ENCODE results near the gene MAPT.

The MAPT gene

DNA sequence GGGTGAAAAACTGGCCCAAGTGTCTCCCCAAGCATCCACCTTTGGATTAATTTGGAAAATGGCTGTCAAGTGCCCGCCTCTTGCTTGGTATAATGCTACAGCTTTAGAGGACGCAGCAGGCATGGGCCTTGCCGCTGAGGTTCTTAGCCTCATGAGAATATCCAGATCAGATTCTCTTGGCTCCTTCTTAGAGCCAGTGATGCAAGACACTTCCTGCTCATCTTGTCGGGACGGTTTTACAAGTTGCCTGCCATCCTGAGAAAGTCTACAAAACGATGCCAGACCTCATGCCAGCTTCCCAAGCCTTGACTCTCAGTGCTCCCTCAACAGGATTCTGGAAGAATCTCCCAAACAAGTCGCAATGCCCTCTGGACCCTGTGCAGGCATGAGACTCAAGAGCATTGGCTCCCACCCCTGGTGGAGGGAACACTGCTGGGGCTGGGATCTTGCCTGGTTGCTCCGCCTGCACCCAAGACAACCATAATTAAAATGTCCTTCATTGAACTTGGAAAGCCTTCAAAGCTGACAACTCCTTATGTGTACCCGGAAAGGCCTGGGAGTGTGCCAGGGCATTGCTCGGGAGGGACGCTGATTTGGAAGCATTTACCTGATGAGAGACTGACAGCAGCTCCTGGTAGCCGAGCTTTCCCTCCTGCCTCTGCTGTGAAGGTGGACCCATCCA, 78.9 kb downstream of the MAPT start:
- no peak for DNase-seq (ENCODE audit: low read depth)

DNA sequence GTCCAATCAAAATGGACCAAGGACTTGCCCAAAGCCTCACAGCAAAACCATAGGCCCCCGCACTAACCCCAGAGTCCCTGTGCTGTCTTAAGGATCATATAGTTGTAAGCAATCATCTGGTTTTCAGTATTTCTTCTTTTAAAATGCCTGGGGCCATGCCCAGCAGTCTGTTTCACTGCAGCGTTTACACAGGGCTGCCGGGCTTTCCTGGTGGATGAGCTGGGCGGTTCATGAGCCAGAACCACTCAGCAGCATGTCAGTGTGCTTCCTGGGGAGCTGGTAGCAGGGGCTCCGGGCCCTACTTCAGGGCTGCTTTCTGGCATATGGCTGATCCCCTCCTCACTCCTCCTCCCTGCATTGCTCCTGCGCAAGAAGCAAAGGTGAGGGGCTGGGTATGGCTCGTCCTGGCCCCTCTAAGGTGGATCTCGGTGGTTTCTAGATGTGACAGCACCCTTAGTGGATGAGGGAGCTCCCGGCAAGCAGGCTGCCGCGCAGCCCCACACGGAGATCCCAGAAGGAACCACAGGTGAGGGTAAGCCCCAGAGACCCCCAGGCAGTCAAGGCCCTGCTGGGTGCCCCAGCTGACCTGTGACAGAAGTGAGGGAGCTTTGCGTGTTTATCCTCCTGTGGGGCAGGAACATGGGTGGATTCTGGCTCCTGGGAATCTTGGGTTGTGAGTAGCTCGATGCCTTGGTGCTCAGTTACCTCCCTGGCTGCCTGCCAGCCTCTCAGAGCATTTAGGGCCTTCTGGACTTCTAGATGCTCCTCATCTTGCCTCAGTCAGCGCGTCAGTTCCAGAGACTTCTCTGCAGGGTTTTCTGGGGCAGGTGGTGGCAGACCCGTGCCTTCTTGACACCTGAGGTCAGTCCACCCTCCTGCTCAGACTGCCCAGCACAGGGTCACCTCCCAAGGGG, 79.8 kb downstream of the MAPT start:
- no peak for DNase-seq (ENCODE audit: low read depth)

DNA sequence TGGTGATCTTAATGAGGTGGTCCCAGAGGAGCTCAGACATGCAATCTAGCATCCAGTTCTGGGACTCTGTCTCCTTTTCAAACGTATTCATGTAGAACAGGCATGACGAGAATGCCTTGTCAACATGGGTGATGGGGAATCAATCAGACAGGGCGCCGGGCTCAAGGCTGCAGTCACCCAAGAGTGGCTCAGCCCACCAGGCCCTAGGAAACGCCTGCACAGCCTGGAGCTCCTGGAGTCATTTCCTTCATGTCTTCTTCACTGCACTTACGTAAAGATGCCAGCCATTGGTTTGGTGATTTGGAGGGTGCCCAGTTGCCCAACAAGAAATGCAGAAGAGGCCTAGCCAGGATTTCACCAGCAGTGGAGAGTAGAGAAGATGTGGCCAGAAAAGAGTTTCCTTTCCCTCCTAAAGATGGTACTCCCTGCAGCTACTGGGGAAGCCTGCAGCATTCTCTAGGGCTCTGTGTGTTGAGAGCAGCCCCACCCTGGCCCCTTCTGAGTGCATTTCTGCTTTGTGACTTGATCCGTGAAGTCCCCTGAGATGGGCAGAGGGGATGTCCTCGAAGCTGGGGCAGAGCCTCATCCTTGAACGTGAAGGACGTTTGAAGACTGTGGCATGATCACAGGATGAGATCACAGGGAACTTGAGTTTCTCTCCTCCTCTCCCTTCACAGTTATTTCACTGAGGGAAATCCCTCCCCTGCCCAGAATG, 80.7 kb downstream of the MAPT start:
- DNase-seq (ENCODE audit: low read depth) = no peak

DNA sequence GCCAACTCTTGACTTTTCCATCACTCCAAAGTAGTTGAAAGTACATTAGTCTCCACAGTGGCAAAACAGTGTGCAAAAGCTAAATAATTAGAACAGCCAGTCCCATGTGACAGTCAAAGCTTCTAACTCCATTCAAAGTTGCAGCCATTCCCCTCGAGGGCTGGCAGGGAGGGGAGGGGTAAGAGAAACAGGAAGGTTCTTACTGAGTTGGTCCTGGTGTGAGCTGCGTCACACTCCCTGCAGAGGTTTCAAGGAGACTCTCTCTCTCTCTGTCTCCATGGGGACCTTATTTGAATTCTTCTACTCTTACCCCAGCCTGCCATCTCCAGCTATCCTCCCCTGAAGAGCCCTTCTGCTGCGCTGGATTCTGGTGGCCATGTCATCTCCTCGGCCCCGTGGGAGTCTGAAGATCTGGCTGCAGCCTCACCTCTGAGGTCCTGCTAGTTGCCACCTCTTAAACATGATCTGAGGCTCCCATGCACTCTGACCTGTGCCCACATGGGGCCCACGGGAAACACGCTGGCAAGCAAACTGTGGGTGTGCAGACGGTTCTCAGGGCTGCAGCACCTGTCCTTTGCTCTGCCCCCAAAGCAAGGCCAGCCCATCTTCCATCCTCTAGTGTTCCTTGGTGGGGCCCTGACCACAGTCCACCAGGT, 81.4 kb downstream of the MAPT start:
- DNase-seq (ENCODE audit: low read depth) = no peak

DNA sequence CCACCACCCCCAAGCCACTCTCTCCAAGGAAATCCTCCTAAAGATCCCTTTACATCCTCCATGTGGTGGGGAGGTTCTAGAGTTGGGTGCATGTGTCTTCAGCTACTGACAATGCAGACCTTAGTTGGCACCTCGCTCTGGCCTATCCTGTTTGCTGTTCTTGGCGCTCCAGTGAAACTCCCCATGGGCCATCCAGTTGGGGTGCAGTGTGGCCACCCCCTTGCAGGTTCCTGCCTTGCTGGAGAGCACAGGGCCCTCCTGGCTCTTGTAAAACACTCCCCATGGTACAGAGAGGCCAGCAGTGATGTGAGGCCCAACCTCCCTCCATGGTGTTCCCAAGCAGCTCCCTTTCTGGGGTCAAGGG, 82.0 kb downstream of the MAPT start:
- DNase-seq (ENCODE audit: low read depth) = no peak

DNA sequence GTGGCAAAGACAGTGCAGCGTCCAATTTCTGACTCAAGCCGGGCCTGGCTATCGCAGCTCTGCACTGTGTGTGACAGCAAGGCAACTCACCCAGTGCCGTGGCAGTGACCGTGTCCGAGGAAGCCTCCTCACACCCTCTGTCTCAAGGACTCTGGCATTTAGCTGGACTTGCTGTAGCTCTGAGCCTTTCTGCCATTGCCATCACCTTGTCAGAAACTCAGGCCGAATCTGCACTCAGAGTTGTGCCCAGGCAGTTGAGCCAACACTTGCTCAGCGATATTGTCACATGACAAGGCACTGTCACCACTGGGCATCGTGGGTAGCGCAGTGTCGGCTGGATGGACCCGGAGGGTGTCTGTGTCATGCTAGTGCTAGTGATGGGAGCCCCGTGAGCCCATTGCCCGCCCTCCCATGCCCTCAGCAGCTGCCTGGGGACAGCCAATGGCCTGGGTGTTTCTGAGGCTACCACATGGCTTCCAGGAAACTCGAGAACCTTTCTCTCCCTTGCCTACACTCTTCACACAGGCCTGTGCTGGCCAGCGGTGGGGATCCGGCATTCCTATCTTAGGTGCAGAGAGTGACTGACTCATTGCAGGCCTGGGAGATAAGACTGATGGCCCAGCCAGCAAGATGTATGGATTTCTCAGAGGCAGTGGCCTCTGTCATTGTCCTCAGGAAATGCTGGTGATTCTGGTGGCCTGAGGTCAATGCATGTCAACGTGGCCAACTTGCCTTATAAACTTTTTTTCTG, 82.6 kb downstream of the MAPT start:
- DNase-seq (ENCODE audit: low read depth) = no peak

DNA sequence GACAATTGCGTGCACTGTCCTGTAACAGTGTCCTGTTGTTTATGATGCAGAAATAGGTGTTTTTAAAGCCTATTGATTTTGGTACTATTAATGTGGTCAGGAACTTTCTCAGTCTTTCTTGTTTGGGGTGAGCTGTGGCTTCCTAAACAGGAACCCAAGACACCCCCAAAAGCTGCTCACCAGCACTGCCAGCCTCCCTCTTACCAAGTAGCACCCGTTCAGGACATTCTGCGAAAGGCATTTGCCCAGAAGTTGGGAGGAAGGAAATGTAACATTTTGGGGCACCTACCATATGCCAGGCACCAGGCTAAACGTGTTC, 83.1 kb downstream of the MAPT start:
- DNase-seq (ENCODE audit: low read depth) = no peak

DNA sequence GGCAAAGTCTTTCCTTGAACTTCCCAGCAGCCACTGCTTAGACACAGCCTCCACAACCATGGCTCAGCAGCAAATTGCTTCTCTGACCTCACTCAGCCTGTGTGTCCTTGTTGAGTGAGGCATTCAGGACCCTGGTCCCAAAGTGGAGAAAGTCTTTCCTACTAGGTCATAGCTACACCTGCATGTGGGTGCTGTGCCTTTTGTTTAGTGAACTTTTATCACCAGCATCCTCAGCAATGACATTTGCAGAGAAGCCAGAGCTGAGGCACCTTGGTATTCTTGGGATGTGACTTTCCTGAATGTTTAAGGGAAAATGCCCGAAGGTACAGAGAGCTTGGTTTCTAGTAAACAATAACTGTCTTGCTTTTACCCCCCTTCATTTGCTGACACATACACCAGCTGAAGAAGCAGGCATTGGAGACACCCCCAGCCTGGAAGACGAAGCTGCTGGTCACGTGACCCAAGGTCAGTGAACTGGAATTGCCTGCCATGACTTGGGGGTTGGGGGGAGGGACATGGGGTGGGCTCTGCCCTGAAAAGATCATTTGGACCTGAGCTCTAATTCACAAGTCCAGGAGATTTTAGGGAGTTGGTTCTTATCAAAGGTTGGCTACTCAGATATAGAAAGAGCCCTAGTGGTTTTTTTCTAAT, 83.7 kb downstream of the MAPT start:
- no peak for DNase-seq (ENCODE audit: low read depth)

DNA sequence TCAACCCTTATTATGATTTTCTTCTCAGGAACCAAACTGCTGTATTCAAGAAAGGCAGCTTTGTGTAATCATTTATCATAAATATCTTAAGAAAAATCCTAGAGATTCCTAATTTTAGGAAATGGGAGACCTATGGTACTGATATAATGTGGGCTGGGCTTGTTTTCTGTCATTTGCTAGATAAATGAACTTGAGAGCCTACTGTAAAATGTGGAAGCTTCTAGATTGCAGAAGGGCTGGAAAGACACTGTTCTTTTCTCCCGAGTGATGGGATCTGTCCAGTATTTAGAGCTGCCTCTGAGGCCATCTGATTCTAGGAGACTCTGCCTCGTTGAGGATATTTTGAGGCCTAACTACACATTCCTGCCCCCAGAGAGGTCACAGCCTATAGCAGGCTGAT, 84.8 kb downstream of the MAPT start:
- no peak for DNase-seq (ENCODE audit: low read depth)

DNA sequence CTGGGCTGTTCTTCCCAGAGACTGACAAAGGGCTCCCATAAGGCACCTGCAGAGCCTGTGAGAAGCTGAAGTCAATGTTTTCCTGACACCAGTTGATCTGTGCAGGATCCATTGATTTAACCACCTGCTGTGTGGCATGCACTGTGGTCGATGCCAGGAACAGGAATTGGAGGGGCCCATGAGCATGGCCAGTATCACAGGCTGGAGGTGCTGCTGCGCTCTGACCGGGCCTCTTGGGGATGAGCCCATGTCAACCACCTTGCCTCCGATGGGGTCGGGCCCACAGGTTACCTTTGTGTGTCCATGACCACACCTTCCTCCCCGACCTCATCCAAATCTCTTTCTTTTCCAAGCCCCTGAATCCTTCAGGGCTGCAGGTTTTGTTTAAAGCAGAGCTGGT, 86.5 kb downstream of the MAPT start:
- DNase-seq (ENCODE audit: low read depth) = no peak

DNA sequence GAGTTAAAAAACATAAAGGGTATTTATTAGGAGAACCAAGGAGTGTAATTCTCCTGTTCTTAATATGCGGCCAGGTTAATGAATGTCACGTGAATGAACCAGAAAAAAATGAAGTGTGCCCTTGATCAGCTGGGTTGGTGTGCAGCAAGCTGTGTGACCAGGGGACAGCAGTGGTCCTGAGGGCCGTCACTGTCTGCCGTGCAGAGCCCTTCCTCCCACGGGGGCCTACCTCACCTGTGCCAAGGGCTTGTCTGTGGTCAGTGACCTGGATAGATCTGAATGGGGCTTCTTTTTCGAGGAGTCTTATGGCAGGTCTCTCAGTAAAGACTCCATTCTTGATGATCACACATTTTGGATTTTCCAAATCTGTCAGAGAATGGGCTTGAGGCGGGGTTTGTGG, 87.0 kb downstream of the MAPT start:
- no peak for DNase-seq (ENCODE audit: low read depth)

DNA sequence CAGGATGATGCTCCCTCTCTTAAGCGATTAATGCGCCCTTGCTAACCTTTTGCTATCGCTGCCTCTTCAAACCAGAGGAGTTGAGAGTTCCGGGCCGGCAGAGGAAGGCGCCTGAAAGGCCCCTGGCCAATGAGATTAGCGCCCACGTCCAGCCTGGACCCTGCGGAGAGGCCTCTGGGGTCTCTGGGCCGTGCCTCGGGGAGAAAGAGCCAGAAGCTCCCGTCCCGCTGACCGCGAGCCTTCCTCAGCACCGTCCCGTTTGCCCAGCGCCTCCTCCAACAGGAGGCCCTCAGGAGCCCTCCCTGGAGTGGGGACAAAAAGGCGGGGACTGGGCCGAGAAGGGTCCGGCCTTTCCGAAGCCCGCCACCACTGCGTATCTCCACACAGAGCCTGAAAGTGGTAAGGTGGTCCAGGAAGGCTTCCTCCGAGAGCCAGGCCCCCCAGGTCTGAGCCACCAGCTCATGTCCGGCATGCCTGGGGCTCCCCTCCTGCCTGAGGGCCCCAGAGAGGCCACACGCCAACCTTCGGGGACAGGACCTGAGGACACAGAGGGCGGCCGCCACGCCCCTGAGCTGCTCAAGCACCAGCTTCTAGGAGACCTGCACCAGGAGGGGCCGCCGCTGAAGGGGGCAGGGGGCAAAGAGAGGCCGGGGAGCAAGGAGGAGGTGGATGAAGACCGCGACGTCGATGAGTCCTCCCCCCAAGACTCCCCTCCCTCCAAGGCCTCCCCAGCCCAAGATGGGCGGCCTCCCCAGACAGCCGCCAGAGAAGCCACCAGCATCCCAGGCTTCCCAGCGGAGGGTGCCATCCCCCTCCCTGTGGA, 88.6 kb downstream of the MAPT start:
- no peak for DNase-seq (ENCODE audit: low read depth)

DNA sequence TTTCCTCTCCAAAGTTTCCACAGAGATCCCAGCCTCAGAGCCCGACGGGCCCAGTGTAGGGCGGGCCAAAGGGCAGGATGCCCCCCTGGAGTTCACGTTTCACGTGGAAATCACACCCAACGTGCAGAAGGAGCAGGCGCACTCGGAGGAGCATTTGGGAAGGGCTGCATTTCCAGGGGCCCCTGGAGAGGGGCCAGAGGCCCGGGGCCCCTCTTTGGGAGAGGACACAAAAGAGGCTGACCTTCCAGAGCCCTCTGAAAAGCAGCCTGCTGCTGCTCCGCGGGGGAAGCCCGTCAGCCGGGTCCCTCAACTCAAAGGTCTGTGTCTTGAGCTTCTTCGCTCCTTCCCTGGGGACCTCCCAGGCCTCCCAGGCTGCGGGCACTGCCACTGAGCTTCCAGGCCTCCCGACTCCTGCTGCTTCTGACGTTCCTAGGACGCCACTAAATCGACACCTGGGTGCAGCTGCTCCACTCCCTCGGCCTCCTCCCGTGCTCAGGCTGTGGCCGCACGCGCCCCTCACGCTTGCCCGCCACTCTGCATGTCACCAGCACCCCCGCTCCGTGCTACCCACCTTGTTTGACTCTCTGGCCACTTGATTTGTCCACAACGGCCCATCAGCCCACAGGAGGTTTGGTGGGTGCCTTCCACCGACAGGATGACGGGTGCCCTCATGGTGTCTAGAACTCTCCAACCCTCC, 89.4 kb downstream of the MAPT start:
- DNase-seq (ENCODE audit: low read depth) = no peak

DNA sequence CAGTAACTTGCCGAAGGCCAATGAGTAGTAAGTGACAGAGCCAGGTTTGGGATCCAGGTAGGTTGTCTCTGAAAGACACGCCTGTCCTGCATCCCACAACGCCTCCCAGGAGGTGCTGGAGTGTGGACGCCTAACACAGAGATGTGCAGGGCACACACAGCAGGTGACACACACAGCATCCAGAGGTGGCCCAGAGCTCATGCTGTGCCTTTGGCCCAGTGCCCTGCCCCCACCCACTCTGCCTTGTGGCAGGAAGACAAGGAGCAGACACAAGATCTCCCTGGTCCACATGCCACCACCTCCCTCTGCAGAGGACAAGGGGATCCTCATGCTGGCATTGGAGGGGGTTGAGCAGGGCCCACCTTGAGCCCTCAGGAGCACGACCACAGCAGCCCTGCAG, 90.0 kb downstream of the MAPT start:
- no peak for DNase-seq (ENCODE audit: low read depth)

DNA sequence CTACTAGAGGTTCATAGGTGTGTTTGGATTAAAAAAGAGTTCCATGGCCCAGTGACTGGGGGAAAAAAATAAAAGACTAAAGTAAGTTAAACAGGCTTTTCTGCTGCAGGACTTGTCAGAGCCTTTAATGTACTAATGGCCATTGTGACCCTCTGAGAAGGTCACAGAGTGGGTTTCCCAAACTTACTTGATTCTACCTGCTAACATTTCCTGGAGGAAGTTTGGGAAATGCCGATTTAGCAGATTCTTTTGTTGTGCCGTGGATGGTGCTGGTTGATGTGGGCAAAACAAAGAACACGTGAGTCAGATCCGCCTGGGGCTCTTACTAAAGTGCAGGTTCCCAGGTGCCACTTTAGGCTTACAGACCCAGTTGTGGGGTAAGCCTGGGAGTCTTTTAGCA, 91.1 kb downstream of the MAPT start:
- DNase-seq (ENCODE audit: low read depth) = no peak

DNA sequence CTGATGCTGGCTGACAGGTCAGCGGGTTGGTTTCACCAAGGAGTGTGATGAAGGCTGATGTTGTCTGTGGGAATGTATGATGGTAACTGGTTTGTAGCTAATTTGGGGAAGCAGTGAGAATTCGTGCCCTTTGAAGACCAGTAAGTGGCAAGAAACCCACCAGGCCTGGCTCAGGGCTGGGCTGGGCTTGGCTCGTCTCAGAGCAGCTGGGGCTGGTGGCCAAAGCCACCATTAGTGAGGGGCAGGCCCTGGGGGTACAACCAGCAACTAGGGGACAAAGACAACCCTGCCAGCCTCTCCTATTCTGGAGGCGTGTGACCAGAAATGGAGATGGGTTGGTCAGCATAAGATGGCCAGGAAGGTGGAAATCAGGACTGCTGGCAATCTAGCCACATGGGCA, 91.7 kb downstream of the MAPT start:
- DNase-seq (ENCODE audit: low read depth) = no peak

DNA sequence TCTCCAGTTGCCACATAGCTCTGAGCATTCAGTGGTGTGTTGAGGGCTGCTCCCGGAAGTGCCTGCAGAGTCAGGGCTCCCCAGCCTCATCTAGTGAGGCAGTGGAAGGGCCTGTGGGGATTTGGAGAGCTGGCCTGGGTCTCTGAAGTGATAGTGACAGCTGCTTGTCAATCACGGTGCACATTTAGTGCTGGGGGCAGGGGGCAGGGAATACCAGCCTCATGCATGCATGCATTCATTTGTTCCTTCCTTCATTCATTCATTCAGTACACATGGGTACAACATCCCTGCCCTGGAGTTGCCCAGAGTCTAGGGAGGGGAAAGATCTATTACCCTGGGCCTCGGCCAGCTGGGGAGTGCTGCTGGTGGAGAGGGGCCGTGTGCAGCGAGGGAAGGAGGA, 93.4 kb downstream of the MAPT start:
- no peak for DNase-seq (ENCODE audit: low read depth)

DNA sequence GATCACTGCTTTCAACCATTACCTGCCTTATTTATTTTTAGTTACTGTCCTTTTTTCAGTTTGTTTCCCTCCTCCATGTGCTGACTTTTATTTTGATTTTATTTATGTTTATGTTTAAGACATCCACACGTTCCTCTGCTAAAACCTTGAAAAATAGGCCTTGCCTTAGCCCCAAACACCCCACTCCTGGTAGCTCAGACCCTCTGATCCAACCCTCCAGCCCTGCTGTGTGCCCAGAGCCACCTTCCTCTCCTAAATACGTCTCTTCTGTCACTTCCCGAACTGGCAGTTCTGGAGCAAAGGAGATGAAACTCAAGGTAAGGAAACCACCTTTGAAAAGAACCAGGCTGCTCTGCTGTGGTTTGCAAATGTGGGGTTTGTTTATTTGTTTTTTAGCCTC, 95.4 kb downstream of the MAPT start:
- no peak for DNase-seq (ENCODE audit: low read depth)

DNA sequence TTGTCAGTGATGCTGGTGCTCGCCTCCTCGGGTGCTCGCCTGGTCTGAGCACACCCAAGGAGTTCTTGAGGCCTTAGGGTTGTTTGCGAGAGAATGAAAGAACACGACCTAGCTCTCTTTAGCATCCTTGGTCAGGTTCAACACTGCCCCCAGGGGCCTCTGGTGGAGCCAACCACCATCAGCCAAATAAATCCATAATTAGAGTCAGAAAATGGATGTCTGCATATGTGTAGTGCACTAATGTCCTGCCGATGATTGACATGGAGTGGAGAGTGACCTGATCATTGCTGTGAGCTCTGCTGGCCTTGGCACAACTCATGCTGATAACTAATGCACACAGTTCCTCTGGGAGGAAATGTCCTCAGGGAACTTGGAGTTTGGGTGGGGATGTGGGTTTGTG, 96.5 kb downstream of the MAPT start:
- no peak for DNase-seq (ENCODE audit: low read depth)

DNA sequence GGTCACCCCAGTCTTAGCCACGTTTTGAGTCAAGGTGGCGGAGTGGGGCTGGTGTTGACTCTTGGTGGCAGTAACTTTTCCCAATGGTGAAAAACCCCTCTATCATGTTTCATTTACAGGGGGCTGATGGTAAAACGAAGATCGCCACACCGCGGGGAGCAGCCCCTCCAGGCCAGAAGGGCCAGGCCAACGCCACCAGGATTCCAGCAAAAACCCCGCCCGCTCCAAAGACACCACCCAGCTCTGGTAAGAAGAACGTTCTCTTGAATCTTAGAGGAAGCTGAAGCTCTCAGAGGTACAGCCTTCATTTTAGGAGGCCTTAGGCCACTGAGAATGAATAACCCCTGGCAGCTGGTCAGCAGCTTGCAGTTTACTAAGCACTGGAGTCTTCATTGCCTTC, 97.0 kb downstream of the MAPT start:
- DNase-seq (ENCODE audit: low read depth) = no peak

All from stimulated activated CD8-positive, alpha-beta memory T cell treated with anti-CD3 and anti-CD28 coated beads, Interleukin-15, amount 100 ng/mL, for 24 hours (primary cell).